Suppressor macrophage treated with lipopolysaccharide for 1 hour (primary cell): ENCODE measurements around the gene SHC4.
"Not testable (repeated sequence)": the region's sequence is repeated elsewhere in the genome, so short reads cannot be mapped to it uniquely, and the experiment has no call there.

Source experiments
- DNase-seq, 3 donors: peaks; one replicate each; pipeline ENCODE4 v3.0.0-alpha.2; 2020 to 2022

The SHC4 gene

DNA sequence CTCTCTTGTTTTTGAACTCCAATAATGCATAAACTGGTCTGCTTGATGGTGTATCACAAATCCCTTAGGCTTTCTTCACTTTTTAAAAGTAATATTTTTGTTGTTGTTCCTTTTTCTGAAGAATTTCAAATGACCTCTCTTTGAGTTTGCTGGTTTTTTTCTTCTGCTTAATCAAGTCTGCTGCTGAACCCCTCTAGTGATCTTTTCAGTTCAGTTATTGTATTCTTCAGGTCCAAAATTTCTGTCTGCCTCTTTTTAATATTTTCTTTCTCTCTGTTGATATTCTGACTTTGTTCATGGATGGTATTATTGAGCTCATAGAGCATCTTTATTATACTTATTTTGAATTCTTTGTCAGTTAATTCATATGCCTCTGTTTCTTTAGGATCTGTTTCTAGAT lies 131.1 kb downstream of the SHC4 start:
- DNase-seq = no peak

DNA sequence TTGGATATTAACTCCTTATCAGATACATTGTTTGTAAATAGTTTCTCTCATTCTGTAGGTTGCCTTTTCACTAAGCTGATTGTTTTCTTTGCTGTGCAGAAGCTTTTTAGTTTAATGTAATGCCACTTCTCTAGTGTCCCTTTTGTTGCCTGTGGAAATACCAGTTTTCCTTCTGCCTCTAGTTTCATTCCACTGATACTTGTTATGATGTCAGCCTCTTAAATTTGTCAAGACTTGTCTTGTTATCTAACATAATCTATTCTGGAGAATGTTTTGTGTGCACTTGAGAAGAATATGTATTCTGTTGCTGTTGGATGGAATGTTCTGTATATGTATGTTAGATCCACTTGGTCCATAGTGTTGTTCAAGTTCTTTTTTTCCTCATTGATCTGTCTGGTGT lies 134.8 kb downstream of the SHC4 start:
- DNase-seq = no peak

DNA sequence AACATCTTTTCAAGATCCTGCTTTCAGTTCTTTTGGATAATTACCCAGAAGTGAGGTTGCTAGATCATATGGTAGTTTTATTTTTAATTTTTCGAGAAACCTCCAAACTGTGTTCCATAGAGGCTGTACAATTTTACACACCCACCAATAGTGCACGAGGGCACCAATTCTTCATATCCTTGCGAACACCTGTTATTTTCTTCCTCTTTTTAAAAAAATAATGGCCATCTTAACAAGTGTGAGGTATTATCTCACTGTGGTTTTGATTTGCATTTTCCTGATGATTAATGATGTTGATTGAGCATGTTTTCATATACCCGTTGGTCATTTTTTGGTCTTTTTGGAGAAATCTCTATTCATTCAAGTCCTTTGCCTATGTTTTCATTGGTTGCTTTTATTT lies 135.2 kb downstream of the SHC4 start:
- no peak for DNase-seq

DNA sequence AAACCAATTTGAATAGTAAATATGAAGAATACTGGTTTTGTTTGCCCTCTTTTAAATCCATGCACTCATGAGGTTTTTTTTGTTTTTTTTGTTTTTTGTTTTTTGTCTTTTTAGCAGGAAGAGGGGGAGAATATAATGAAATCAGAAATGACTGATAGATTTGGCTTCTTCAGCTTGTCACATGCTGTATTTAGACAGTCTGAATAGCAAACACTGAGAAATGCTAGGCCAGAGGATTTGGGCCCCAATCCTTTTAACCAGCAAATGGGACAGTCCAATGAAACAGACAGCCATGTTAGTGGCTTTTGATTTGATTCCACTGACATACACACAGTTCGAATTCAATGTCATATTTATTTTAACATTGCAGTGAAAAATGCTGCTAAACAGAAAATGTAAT lies 138.6 kb downstream of the SHC4 start:
- DNase-seq = no peak

DNA sequence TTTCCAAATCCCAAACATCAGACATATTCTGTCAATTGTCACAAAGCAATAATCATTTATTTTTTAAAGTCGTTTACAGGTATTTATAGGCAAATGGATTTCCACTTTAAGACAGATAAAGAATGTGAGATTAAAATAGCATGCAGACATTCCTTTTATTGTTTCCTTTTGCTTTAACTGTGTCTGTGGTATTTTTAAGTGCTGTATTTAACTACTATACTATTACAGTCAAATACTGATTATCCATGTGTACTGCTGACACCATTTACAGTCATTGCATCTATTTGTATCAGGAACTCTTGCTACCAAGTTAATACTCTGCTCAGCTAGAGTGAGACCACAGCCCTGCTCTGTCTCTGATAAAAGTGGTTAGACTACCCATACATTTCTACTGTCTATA lies 140.0 kb downstream of the SHC4 start:
- no peak for DNase-seq

DNA sequence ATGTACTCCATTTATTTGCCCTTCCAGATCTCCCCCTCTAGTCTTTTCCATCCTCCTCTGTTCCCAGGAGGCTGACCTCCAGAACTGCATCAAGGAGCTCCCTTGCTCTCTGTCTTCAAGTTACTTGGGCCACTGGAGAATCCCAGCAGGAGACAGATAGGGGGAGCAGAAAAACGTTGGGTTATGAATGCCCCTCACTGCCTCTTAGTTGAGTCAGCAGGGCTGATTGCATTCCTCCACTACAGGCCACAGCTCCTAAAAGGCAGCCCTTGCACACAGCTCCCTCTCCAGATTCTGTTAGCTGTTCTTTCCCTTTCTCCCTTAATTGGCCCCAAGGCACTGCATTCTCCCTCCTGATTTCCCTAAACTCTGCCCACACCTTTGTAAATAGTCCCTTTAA lies 140.5 kb downstream of the SHC4 start:
- DNase-seq = no peak

DNA sequence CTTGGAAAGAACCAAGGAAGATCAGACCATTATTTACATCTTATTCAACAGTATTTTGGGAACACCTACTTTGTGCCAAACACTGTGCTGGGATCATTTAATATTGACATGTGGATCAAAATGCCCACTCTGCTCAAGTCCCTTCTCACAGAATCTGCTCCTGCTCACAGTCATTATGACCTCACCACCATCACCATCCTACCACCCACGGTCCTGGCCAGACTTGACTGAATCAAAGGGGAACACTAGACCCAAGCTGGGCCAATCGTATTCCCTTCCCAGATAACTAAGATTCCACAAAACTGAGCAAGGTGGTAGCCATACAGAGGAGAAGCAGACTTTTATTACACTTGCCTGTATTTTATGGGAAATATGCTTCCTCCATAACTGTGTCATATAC lies 149.4 kb downstream of the SHC4 start:
- peak; percentile 49 to 71 (median 69) for DNase-seq

DNA sequence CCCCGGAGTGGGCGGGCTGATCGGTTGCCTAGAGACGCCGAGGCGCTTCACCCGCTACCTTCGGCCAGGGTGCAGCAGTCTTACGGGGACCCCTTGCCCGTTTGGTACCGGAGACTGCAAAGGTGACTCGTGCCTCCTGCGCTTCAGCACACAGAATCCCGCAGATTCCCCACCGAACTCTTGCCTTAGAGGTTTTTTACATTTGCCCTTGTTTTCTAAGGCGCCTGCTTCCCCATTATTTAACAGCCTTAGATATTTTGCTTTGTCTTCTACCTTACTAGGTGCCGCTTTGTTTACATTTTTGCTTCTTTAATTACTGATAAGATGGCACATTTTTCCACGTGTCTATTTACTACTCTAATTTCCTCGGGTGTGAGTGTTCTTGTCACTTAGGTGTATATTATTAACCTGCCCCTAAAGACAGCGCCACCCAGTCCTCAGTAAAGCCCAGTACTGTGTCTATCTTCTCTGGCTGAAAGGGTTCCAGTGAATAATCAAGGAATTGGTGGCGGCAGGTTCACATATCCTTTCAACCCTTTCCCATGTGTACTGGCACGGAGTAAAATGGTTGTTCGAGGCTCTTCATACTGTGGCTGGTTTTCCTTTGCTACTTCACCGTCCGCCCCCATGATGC lies 152.3 kb downstream of the SHC4 start:
- peak in 1 of 3 donors; percentile 3 for DNase-seq

DNA sequence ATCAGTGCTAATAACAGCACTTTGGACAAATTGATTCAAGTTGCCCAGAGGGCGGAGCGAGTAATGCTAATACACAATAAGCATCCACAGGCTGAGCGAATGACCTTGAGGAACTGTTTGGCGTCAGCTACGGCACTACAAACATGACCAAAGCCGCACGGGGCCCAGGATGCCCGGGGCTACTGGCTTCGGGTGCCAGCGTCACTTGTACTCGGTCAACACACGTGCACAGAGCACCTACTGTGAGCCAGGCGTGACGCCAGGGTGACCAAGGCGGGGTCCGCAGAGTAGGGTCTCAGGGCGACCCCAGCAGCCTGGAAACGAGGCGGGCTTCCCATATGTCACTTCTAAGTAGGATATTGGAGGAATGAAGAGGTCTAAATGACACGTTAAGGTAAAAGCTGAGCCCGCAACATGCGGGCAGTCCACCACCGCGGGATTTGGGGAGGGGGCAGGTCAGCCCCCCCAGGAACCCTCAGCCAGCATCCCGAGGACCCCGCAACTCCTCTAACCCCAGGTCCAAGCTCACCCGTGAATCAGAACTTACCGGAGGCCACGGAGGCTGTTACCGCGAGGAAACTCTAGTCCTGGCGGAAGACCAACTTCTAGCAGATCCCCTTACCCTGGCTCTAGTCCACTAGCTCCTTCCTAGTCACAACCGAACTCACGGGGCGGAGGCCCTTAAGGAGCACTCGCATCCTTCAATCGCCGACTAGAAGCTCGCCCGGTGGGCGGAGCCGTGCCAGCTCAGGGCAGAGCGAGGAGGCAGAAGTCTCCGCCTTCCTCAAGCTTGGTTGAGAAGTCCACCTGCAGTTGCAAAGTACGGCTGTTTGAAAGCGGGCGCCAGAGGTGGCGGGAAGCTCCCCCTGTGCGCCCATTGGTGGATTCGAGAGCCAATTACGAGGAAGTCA lies 153.1 kb downstream of the SHC4 start, which contains the start of gene CEP152:
Gene CEP152 (minus strand): TSS at position 656 of the 911 bp plus-strand sequence. CDS start 5,420 bp downstream, outside the sequence.
- peak; percentile 99 to 100 (median 99) for DNase-seq

DNA sequence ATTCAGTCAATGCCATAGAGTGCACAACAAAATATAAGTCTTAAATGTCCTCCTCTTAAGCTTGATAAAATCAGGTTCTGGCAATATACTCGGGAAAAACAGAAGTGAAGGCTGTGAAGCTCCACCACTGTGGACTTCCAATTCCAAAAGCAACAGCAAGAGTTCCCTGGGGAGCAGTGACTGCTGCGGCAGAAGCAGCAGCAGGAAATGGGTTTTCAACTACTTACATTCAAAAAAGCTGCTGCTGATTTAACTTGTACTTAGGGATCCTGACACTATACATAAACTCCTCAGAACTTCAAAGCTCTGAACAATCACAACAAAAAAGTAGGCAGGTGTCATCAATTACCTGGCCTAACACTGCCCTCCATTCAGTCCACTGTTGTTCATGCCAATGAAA lies 157.6 kb downstream of the SHC4 start:
- DNase-seq = no peak

DNA sequence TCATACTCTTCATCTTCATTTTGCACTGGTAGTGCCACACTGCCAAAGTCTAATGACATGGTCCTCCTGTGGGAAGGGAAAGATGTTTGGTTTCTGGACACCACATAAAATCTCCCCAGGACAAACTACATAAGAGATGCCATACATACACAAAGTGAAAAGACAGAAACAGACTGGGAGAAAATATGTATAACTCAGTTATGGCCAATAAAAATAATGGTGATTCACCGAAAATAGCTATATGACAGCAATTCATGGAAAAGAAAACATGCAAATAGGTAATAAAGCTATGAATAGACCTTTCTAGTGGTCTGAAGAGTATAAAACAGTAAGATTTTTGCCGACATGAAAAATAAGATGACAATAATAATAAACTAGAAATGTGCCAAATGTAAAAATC lies 158.1 kb downstream of the SHC4 start:
- DNase-seq = no peak

DNA sequence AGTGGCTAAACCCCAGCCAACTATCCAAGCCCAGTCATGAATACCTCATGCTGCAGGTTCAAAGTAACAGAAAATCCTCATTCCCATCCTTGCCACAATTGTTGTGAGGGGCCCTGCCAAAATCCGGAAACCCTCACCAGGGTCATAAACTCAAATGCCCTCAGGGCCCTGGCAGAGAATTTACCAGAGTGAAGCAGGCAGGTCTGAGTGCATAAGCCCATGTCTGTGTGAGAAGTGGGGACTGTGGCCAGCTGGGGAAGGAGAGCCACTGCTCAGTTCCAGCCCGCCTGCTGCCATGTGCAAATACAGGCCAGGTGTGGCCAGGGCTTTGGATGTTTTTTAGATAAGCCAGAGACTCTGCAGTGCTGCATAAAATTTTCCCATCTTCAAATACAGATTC lies 159.8 kb downstream of the SHC4 start:
- DNase-seq = no peak

DNA sequence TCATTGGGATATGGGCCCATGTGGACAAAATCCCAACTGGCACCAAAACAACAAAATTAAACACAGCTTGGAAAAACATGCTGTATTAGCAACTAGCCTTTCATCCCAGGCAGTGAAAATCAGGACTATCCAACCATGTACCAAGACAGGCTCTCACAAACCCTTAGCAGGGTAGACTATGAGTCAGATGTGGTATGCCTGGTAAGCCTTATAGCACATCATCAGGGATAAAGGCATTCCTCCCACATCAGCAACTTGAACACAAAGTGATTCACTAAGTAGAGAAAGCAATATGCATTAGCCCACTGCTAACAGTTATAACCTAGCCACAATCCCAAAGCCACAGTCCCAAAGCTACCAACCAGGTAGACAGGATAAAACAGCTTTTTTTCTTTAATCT lies 160.9 kb downstream of the SHC4 start:
- DNase-seq = peak; percentile 16 to 47 (median 27)

DNA sequence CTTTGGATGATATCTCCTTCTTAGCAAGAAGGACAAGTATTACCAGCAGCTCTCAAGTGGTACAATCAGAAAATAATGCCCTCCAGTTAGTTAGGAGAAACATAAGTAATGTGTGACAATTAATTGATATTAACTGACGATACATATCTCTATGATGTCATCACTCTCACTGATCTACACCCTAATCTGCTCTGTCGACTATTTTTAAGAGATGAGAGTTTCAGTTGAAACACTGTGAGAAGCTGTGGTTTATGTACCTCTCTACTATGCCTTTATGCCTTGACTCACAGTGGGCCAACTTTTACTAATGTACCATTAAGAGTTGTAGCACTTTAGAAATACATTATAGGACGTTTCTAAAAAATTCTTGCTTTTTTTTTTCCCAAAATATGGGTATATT lies 161.5 kb downstream of the SHC4 start:
- no peak for DNase-seq

DNA sequence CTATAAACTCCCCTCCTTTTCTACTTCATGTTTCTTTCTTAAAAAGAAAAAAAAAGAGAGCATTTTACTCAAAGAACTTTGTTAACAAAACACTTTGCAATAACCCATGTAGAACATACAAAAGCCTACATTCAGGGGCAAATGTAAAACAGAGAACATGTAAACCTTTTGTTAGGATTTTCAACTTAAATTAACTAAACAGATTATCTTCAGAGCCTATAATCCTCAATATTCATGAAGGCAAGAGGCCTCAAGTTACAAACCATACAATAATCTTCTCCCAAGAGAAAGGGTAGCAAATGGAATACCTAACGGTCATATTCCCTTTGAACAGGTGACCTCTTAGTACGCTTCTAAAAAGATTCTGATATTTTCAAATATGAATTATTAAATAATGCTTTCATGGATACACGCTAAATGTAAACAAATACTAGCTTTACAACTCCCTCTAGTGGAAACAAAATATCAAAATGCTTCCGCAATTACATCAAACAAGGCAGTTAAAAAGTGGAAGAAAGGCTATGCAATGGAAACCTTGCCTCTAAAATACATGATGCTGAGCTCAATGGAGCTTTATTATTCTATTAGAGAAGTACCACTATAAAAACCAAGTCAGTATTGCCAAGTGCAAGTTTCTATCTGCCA lies 162.8 kb downstream of the SHC4 start:
- DNase-seq = peak; percentile 46 to 77 (median 70)

DNA sequence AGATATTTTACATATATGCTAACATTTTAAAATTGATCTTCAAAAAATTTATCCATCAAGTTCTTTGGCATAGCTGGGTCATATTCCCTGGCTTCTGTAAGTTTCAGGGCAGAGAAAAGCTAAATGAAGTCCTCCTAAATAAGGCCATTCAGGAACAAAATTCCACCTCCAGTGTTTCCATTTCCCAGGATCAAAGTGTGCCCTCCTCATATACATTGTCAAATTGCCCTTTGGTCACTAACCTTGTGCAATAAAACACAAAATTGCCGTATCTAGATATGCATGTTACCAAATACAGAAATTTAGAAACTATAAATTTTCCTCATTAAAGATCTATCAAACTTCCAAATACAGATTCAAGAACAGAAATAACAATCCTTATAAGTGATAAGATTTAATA lies 163.5 kb downstream of the SHC4 start:
- DNase-seq = no peak

DNA sequence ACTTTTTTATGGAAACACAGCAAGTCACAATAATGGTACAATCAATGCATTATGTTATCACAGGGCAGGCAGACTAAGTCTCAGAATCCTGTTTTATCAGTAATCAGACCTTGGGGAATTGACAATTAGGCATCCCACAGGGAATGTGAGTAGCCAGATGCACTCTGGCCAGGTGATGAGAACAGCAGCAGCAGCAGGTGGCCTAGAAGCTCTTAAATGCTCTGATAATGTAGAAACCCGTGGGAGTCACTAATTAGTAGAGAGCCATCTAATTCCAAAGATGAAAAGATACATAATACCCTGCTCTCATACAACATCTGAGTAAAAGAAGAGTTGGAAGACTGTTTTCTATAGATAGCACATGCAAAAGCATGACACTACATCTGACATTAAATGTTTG lies 165.4 kb downstream of the SHC4 start:
- no peak for DNase-seq

DNA sequence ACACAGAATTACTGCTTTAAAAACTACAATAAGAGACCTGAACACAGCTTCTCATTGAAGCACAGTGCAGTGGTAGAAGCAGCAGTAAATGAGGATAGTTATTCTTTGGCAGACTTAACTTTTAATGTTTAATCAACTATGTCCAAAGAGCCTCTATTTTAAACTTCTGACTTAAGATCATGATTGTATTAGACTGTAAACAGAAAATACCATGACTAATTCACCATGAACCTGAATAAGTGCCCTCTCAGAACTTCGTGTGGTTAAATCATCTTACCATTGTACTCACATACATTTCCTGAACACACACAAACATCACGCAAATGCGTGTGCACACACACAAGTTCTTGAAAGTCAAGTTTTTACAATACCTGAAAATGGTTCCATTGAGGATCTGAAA lies 166.8 kb downstream of the SHC4 start:
- DNase-seq = peak in 2 of 3 donors; percentile 17 to 24

DNA sequence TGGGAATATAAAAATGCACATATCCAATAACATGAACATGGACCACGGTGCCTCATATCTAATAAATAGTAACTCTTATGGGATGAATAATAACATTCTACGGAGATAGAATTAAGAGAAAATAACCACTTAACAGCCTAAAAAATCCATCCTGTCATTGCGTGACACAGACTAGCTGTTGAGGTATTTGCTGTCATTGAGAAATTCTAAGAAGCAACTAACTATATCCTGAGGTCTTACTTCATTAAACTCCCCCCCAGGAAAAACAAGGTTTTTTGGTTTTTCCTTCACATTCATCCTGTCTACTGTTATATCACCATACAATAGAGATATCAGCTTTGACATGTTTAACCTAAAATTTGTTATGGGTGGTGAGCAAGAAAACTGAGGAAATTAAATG lies 167.2 kb downstream of the SHC4 start:
- no peak for DNase-seq

DNA sequence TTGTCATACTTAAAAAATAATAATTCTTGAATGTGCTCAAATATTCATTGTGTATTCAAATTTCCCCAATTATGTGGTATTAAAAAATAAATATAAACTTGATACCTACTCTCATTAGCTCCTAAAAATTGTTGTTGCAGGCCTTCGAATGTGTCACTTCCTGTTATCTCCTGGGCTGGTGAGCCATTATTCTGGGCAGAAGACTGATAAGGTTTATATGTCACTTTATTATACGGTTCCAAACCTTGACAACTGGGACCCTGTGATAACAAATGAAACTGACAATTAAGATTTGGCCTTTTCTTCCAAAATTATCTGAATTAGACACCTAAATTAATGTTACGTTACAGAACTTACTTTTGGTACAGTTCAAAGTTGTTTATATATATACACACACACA lies 167.8 kb downstream of the SHC4 start:
- no peak for DNase-seq

DNA sequence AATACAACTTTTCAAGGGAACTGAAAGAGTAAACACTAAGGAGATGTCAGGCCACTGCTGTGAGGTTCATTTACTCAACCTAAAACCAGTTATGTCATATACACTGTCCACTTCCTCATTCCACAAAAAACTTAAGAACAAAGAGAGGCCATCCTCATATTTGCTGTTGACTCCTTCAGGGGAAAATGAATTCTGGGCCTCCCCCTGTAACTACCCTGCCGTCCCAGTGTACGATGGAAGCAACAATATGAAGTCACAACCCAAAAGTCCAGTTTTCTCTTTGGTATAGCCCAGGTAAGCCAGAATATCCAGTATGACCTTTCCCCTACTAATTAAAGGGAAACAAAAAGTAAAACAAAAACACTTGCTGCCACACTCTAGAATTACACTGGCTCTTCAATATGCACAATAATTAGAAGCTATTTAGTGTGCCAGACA lies 169.0 kb downstream of the SHC4 start:
- peak; percentile 46 to 74 (median 68) for DNase-seq

DNA sequence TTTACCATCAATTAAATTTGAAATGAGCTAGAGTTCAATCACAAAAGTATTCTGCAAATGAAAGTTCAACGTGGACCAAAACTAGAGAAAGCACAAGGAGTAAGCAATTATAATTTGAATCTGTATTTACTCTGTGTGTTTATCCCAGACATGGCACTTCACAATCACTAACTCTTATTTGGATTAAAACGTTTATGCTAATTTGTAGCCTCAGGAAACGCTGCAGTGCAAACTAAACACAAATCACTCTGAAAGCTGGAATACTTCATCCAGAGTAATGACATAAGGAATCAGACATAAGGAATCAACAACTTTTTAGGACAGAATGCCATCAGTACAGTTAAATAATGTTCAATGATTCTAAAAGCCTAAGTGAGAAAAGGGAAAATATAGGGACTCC lies 171.3 kb downstream of the SHC4 start:
- DNase-seq = no peak

DNA sequence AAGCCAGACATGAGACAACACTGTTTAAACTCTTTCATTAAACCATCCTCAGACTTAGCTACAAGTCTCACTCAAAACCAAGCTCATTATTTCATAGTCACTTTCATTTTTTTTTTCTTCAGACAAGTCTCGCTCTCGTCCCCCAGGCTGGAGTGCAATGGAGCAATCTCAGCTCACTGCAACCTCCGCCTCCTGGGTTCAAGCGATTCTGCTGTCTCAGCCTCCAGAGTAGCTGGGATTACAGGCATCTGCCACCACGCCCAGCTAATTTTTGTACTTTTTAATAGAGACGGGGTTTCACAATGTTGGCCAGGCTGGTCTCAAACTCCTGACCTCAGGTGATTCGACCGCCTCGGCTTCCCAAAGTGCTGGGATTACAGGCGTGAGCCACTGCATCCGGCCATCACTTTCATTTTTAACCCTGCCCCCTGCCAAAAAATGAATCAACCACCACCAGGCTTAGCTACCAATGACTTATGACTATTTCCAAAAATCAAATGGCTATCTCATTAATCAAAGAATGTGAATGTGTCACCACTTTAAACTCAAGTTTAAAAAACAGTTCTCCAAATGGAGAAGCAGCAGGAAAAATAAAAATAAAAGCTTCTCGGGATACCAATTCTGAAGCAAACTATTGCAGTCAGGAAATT lies 173.1 kb downstream of the SHC4 start:
- not testable (repeated sequence) for DNase-seq
